GM10266 (cell line): ENCODE measurements around the gene PPM1N.

Experiments
- DNase-seq: peaks from one replicate; pipeline ENCODE4 v3.0.0; 2012; ENCODE audit errors: extremely low spot score
- CTCF ChIP-seq: IDR thresholded peaks from 2 replicates; pipeline ENCODE4 v1.5.1; 2012; ENCODE audit warnings: mild to moderate bottlenecking, low read depth; ENCODE audit not compliant: control insufficient read depth, insufficient read depth; ENCODE audit errors: missing control alignments

Gene PPM1N

GRCh38 chr19:45456500-45456815 is 41.8 kb upstream of the PPM1N start:
- no peak for DNase-seq
- TF ChIP-seq CTCF: no peak

DNA sequence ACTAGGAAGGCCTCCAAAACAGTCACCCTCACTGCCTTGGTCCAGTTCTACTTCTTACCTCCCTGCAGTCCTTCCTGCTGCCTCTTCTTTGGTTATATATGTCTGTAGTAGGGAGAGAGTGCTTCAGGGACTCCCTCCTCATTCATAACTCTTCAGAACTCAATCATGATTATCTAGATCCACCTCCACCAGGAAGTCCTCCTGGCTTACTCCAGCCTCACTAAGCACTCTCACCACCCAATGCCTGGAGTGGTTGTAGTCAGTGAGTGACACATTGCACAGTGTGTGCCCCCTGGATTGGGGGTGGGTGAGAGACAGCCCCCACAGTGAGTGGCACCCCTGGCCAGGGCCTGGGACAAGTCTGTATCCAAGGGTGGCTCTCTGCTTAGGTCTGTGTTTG is 40.5 kb upstream of the PPM1N start:
- TF ChIP-seq CTCF: no peak
- no peak for DNase-seq

DNA sequence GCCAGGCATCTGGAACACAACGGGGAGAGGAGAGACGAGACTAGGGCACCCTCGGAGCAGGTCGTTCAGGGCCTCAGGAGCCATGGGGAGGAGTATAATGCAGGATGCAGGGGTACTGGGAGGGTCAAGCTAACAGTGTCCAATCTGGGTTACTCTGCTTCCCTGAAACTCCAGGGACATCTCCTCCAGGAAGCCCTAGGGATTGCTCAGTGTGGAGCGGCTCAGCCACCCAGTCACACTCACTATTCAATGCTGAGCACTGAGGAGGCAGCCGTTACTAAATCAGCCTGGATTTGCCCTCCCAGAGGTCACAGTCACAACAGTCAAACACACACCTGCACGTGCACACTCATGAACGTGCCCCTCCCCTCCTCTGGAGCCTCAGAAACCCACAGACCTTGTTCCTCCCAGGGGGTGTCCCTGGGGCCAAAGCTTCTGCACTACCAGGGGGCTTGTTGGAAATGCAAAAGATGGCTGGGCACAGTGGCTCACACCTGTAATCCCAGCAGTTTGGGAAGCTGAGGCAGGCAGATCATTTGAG is 37.4 kb upstream of the PPM1N start:
- DNase-seq: no peak
- TF ChIP-seq CTCF: no peak

GRCh38 chr19:45462174-45462573 is 36.1 kb upstream of the PPM1N start:
- TF ChIP-seq CTCF: no peak
- no peak for DNase-seq

GRCh38 chr19:45463241-45463640 is 35.0 kb upstream of the PPM1N start:
- TF ChIP-seq CTCF: no peak
- no peak for DNase-seq

DNA sequence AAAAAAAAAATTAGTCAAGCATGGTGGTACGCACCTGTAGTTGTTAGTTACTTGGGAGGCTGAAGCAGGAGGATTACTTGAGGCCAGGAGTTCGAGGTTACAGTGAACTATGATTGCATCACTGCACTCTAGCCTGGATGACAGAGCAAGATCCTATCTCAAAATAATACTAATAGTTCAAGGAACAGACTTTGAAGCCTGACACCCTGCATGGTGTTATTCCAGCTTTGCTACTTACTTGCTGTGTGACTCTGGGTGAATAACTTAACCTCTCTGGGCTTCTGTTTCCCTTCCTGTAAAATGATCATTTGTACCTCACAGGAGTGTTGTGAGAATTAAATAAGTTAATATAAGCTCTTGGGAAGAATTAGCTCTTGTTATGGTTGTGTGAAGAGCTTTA is 34.0 kb upstream of the PPM1N start:
- no peak for DNase-seq
- no peak for TF ChIP-seq CTCF

DNA sequence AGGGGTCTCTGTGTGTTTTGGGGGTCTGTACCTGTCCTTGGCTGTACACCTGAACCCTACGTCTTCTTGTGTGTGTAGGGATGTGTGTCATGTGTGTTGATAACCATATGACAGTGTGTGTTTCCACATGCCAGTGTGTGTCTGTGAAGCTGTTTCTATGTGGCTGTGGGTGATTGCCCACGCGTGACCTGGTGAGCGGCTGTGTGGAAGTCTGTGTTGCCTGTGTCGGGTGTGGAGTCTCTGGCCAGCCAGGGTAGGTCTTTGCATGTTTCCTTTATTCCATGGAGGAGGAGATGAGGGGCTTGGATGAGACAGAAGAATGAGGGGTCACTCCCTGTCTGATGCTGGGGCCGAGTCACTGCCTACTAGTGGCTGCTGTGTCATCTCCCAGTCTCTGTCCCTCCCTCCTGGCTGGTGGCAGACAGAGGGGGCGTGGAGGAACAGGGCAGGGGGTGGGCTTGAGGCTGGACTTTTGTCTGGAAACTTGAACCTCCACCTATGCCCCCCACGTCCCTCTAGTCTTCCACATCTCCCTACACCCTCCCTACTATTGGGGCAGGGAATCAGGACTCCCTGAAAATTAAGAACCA is 33.3 kb upstream of the PPM1N start:
- DNase-seq: no peak

More for the DNA sequence above, 33.3 kb upstream of the PPM1N start:
- no peak for TF ChIP-seq CTCF
